ENCODE measurements around the gene GLO1.

Gene GLO1

GRCh38 chr6:38658418-38659167, 44.4 kb downstream of the GLO1 start:
- no peak for DNase-seq (ENCODE audit: low read depth)

DNA sequence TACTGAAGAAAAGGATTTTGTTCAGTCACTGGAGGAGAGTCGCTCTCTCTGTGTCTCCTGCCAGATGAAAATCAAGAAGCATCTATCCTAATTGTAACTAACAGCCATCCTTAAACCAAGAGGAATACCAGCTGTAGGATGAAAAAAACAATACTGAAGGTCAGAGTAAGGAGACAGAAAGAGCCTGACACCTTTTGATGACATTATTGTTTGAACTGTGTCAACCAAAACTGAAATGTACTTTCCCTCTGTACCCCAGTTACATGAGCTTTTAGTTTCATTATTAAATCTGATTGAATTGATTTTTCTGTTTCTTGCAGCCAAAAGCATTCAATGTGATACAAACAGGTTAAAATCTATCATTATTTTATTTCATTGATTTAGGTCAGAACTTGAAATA, 46.0 kb downstream of the GLO1 start:
- DNase-seq (ENCODE audit: low read depth) = no peak

- DNase-seq (ENCODE audit: low read depth) = no peak
These were observed 48.7 kb downstream of the GLO1 start for GRCh38 chr6:38654263-38654662.

GRCh38 chr6:38651121-38651784, 51.7 kb downstream of the GLO1 start:
- DNase-seq (ENCODE audit: low read depth) = no peak

DNA sequence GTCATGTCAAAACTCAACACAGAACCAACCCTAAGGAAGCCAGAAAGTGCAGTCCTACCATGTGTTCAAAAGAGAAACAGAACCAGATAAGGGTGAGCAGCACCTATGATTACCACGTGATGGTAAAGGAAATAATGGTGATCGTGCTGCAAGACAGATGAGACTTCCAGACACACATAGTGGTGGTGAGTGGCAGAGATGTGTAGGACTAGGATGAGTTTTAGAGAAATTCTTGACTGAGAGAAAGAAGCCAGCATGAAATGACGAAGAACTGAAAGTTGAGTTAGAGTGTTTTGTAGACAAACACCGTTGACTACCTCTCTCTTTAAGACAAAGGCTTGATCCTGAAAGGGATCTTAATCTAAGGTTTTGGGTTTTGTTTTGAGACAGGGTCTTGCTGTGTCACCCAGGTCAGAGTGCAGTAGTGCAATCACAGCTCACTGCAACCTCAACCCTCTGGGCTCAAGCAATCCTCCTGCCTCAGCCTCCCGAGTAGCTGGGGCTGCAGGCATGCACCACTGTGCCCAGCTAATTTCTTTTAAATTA, 52.7 kb downstream of the GLO1 start:
- no peak for DNase-seq (ENCODE audit: low read depth)

DNA sequence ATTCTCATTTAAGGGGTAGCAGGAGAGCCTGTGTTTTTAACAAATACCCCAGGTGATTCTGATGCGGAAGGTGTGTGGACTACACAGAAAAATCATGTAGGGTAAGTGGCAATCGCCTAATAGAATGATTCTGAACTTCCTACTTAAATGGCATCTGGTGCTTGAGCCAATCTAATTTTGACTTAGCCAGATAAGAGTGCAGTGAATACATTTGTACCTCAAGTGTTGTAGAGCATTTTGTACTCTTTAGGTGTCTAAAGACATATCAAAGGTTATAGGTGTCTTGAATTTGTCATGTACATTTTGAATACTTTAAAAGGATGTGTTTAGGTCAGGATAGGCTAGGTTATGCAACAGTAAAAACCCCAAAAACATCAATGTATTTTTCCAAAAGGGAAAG, 53.2 kb downstream of the GLO1 start:
- DNase-seq (ENCODE audit: low read depth) = no peak

DNA sequence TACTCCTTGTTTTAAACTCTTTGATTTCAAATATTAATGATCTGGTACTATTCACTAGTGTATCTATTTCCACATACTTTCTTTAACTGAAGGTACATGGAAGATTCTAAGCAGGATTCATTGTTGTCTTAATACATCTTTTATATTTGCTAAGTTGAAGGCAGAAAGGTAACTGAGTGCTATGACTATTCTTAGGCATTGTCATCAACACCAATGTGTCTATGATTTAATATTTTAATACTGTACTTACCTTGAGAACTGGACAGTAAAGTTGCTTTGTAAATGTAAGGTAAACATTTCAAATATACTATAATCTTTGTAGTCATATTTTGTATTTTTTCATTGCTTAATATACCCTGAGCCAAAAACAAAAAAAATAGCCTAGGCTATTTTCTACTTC, 54.3 kb downstream of the GLO1 start:
- no peak for DNase-seq (ENCODE audit: low read depth)

- no peak for DNase-seq (ENCODE audit: low read depth)
These were observed 56.6 kb downstream of the GLO1 start for GRCh38 chr6:38646166-38646878.

GRCh38 chr6:38644951-38645350, 58.0 kb downstream of the GLO1 start:
- no peak for DNase-seq (ENCODE audit: low read depth)

GRCh38 chr6:38640216-38640909, 62.6 kb downstream of the GLO1 start:
- DNase-seq (ENCODE audit: low read depth) = no peak

DNA sequence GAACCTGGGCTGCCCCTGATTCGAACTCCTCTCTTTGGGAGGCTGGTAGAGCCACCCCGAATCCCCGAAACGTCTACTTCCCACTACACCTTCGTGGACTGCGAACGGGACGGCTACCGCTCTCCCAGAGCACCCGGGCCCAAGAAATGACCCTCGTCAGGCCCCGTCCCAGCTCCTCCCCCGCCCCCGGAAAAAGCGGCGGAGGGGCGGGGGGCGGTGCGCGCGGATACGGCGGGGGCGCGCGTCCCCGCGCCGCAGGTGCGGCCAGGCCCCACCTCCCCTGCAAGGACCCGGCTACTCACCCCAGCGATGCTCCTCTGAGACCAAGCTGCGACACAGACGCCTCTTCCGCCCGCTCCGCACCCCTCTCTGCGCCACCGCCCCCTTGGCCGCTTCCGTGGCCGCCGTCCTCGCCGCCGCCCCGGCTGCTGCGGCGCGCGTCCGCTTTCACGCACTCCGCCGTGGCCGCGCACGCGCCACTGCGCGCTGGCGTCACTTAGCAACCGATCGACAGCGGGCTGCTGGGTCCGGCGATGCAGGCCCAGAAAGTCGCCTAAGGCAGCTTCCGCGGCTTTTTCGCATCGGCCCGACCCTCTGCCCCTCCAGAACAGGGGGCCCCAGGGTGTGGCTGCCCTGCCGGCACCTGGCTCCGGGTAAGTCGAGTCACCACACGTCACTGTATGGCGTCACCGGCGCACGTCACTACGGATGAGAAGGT, 63.3 kb downstream of the GLO1 start, which contains the start of gene BTBD9:
Gene BTBD9, minus strand, starts transcription at position 432 of the 718 bp plus-strand sequence.
- peak; percentile 66 for DNase-seq (ENCODE audit: low read depth)

DNA sequence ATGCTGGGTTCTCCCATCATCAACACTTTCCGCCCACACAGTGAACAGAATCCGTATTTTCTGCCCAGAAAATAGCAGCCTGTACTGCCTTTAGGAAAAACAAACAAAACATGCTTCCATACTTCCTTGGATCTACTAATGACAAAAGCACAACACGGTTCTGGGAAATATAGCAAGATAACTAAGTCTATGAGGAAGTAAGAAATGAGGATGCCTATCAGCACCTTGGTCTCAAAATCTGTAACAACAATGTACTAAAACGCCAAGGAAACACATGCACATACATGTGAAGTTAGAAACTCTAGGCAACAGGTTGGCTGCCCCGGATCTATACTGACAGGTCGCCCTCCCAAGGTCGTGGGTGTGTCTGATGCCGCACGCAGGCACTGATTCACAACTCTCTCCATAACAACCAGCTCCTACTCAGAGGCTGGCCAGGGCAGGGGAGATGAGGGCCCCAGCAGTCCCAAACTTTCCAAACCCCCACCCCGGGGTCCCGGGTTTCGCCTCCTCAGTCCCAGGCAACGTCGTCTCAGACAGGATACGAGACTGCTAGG, 63.9 kb downstream of the GLO1 start:
- DNase-seq (ENCODE audit: low read depth) = peak; percentile 48

DNA sequence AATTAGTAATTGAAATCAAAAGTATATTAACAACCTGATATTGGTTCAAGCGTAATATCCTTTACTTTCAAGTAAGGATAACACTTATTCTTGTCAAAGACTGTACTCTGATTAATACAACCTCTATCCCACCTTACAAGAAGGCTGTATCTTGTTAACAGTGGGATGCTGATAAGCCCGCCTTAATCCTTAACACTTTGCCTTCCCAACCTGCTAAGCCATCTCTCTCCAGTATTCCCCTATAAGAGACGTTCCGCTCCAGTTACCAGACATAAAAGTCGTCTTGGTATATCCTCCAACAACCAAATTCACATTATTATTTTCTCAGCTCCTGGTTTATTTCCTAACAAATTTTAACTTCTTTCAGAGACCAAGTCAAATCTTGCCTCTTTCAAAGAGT, 65.2 kb downstream of the GLO1 start:
- DNase-seq (ENCODE audit: low read depth) = no peak

DNA sequence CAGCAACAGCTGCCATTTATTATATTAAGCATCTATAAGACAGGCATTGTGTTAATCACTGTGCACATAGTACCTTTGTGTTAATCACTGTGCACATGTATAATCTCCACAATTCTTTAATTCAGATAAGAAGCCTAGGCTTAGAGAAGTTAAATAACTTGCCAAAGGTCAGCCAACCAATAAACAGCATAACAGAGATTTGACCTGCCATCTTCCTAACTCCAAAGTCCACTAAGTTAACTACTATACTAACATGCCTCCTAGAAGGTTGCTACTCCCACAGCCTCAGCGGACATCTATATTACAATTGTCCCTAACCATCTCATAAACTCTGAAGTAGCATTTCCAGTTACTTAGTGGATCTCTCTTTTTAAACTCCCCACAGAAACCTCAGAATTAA, 66.9 kb downstream of the GLO1 start:
- no peak for DNase-seq (ENCODE audit: low read depth)

- no peak for DNase-seq (ENCODE audit: low read depth)
These were observed 68.4 kb downstream of the GLO1 start for GRCh38 chr6:38634518-38634917.

- DNase-seq (ENCODE audit: low read depth) = no peak
These were observed 70.5 kb downstream of the GLO1 start for GRCh38 chr6:38632490-38632889.

DNA sequence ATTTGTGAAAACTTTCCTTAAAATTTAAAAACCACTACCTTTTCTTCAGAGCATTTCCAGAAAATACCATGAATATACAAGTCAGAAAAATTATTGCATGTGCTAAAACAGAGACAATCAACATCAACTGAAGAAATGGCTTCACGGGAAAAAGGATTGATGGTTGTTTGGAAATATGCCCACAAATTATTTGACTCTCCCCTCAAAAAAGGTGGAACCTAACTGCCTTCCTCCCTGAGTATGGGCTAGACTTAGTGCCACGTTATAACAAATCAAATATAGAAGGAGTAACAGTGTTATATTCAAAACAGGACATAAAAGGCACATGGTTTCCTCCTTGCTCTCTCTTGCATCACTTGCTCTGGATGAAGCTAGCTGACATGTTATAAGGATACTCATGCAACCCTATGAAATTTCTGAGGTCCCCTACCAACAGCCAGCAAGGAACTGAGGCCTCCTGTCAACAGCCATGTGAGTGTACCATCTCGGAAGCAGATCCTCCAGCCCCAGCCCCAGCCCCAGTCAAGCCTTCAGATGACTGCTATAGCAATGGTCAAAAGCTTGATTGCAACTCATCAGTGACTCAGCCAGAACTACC, 71.7 kb downstream of the GLO1 start:
- DNase-seq (ENCODE audit: low read depth) = no peak

All from activated gamma-delta T cell treated with anti-CD3 and anti-CD28 coated beads, Interleukin-2, amount 50 U/mL, for 16 hours (primary cell).